ENCODE data around the gene MTMR2. TPM values are rescaled to one million over a fixed set of nuclear protein-coding genes. Genes with fewer than 3 reads are reported as not detected.

MTMR2 gene
- total and polyA plus RNA-seq, 9 of the 15 experiments (the other 6 are each of a cell fraction or from before 2014, with no cell fraction given) = 12.6 to 35.8 (median 25.2) TPM

DNA sequence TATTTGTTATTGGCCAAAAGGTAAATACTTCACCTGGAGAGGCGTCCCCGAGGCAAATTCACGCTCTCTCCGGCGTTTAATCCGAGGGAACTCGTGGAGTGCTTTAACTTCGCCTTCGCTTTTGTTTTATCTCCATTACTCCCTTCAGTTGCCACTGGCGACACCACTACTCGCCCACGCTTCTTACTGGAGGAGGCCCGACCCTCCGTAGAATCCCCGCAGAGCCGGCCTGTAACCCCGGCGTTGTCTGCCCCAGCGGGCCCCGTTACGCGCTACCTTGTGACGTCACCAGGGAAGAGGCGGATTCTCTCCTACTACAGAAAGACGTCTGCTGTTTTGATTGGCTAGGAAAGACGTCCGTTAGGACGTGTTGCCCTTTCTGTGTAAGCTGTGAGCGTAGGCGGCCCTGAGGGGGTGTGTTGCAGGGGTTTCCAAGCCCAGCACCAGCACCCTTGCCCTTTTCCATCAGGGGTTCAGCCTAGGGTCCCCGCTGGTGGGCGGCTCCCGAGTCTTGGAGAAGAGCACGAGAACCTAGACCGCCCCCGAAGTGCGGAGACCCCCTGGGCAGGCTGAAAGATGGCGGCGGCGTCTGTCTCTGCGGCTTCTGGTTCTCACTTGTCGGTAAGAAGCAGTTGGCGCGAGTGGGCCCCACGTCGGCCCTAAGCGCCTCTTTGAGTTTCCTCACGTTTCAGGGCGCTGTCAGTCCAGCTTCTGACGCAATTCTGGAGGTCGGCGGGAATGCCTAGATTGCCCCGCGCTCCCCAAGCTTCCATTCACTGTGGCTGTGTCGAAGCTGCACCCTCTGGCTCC lies 133.6 kb downstream of the MTMR2 start, which contains the start of gene CEP57 (continued):
- TF ChIP-seq, protein P1, sequence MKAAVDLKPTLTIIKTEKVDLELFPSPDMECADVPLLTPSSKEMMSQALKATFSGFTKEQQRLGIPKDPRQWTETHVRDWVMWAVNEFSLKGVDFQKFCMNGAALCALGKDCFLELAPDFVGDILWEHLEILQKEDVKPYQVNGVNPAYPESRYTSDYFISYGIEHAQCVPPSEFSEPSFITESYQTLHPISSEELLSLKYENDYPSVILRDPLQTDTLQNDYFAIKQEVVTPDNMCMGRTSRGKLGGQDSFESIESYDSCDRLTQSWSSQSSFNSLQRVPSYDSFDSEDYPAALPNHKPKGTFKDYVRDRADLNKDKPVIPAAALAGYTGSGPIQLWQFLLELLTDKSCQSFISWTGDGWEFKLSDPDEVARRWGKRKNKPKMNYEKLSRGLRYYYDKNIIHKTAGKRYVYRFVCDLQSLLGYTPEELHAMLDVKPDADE (conservative IDR thresholded peaks at IDR 0.05; ENCODE audit: control insufficient read depth, low read depth, low read length) = peak; percentile 54; the same call in 1 of the 2 replicates
- TF ChIP-seq IFI16 (CRISPR knock-in tag; IDR thresholded peaks at IDR 0.05) = no peak
- TF ChIP-seq, protein P2, sequence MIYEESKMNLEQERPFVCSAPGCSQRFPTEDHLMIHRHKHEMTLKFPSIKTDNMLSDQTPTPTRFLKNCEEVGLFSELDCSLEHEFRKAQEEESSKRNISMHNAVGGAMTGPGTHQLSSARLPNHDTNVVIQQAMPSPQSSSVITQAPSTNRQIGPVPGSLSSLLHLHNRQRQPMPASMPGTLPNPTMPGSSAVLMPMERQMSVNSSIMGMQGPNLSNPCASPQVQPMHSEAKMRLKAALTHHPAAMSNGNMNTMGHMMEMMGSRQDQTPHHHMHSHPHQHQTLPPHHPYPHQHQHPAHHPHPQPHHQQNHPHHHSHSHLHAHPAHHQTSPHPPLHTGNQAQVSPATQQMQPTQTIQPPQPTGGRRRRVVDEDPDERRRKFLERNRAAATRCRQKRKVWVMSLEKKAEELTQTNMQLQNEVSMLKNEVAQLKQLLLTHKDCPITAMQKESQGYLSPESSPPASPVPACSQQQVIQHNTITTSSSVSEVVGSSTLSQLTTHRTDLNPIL (CRISPR knock-in tag; IDR thresholded peaks at IDR 0.05) = no peak
- no peak for TF ChIP-seq DIDO1 (tag; IDR thresholded peaks at IDR 0.05; ENCODE audit: low read depth)
- TF ChIP-seq, protein P3, sequence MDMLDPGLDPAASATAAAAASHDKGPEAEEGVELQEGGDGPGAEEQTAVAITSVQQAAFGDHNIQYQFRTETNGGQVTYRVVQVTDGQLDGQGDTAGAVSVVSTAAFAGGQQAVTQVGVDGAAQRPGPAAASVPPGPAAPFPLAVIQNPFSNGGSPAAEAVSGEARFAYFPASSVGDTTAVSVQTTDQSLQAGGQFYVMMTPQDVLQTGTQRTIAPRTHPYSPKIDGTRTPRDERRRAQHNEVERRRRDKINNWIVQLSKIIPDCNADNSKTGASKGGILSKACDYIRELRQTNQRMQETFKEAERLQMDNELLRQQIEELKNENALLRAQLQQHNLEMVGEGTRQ (CRISPR knock-in tag; IDR thresholded peaks at IDR 0.05) = no peak
- peak; percentile 62 for TF ChIP-seq TAF9B (IDR thresholded peaks at IDR 0.05; ENCODE audit: partially characterized antibody)
- no peak; the same call in 1 of the 2 replicates for TF ChIP-seq GATAD2B (IDR thresholded peaks at IDR 0.05; ENCODE audit: borderline replicate concordance)
- 0 out of 2 replicates have a peak, but pooled peaks have one; percentile 24 for TF ChIP-seq DMBX1 (CRISPR knock-in tag; IDR thresholded peaks at IDR 0.05; ENCODE audit: borderline replicate concordance)
- TF ChIP-seq SMARCE1 (IDR thresholded peaks at IDR 0.05) = peak; percentile 41; the same call in 1 of the 2 replicates
- TF ChIP-seq ZNF57 (CRISPR knock-in tag; IDR thresholded peaks at IDR 0.05) = no peak
- no peak for TF ChIP-seq ZKSCAN8 (CRISPR knock-in tag; IDR thresholded peaks at IDR 0.05)
- peak; percentile 39; the same call in 1 of the 2 replicates for TF ChIP-seq HCFC1 (IDR thresholded peaks at IDR 0.05; ENCODE audit: low read depth, low read length)
- no peak for TF ChIP-seq ZNF263 (CRISPR knock-in tag; IDR thresholded peaks at IDR 0.05; ENCODE audit: borderline replicate concordance)
- TF ChIP-seq PML (IDR thresholded peaks at IDR 0.05; ENCODE audit: low read length) = peak; percentile 76; the same call in 1 of the 2 replicates
- TF ChIP-seq FOSL1 (tag; conservative IDR thresholded peaks at IDR 0.05) = peak; percentile 26; the same call in 1 of the 2 replicates
- peak; percentile 98 for TF ChIP-seq NBN (IDR thresholded peaks at IDR 0.05; ENCODE audit: low read depth)
- TF ChIP-seq TBL1XR1 (IDR thresholded peaks at IDR 0.05; ENCODE audit: low read length in 2 of 2) = peak in 1 of 2 experiments; percentile 75; a peak in 3 of 4 replicates
- TF ChIP-seq TBP (optimal IDR thresholded peaks at IDR 0.05; ENCODE audit: low read depth, low read length) = peak; percentile 58
- TF ChIP-seq, protein P4, sequence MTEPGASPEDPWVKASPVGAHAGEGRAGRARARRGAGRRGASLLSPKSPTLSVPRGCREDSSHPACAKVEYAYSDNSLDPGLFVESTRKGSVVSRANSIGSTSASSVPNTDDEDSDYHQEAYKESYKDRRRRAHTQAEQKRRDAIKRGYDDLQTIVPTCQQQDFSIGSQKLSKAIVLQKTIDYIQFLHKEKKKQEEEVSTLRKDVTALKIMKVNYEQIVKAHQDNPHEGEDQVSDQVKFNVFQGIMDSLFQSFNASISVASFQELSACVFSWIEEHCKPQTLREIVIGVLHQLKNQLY (CRISPR knock-in tag; conservative IDR thresholded peaks at IDR 0.05) = 0 out of 4 replicates have a peak, but pooled peaks of 1 of the 2 experiments have one; percentile 51
- TF ChIP-seq, protein P5, sequence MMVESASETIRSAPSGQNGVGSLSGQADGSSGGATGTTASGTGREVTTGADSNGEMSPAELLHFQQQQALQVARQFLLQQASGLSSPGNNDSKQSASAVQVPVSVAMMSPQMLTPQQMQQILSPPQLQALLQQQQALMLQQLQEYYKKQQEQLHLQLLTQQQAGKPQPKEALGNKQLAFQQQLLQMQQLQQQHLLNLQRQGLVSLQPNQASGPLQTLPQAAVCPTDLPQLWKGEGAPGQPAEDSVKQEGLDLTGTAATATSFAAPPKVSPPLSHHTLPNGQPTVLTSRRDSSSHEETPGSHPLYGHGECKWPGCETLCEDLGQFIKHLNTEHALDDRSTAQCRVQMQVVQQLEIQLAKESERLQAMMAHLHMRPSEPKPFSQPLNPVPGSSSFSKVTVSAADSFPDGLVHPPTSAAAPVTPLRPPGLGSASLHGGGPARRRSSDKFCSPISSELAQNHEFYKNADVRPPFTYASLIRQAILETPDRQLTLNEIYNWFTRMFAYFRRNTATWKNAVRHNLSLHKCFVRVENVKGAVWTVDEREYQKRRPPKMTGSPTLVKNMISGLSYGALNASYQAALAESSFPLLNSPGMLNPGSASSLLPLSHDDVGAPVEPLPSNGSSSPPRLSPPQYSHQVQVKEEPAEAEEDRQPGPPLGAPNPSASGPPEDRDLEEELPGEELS (CRISPR knock-in tag; IDR thresholded peaks at IDR 0.05; ENCODE audit: borderline replicate concordance) = no peak
